Fibroblast of lung (primary cell): ENCODE results near the gene PF4V1.

Source experiments
- CTCF ChIP-seq, 2 donors: IDR thresholded peaks in 1 of 2; conservative IDR thresholded peaks in 1 of 2; 1 replicate in 1 of 2; 2 replicates in 1 of 2; pipeline ENCODE4 v1.5.1; 2011 to 2012; ENCODE audit warnings: low read length in 2 of 2, control low read depth in 1 of 2, inconsistent platforms in 1 of 2, low read depth in 1 of 2, mild to moderate bottlenecking in 1 of 2
- EZH2 ChIP-seq: IDR thresholded peaks from 2 replicates; pipeline ENCODE4 v1.5.1; 2012; ENCODE audit warnings: low read length, control low read depth, mild to moderate bottlenecking; ENCODE audit errors: missing control alignments

DNA sequence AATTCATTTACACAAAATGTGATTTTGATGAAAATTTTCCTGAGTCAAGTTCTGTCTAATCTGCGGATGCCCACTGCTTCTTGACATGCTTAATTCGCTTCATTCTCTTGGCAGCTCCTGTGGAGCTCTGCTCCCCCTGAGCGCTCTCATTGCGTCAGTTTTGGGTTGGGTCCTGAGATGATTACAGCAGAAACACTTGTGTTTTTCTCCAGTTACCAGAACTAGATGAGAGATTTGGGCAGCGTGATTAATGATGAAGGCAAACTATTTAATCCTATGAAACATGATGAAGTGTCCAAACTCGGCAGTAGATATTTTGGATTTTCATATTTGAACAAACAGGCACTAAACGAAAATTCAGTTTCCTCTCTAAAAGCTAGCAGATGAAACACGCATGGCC, 11.9 kb downstream of the PF4V1 start:
- no peak for TF ChIP-seq CTCF (conservative IDR thresholded peaks at IDR 0.05 in 1 of 2, IDR thresholded peaks at IDR 0.05 in 1 of 2; ENCODE audit: low read depth in 1 of 2, low read length in 2 of 2)
- no peak for TF ChIP-seq EZH2
